HG03066 (cell line): Measurements from ENCODE around the gene ZNHIT3.
"Not testable (repeated sequence)": the region's sequence is repeated elsewhere in the genome, so short reads cannot be mapped to it uniquely, and the experiment has no call there.

Experiments
- ATAC-seq: cut with Tn5 transposase; IDR thresholded peaks from one replicate; pipeline ENCODE4 v1.9.1; 2021; ENCODE audit warnings: low read depth; ENCODE audit not compliant: unreplicated experiment

The ZNHIT3 gene

GRCh38 chr17:36482611-36483504 lies 3.6 kb upstream of the ZNHIT3 start:
- ATAC-seq = no peak

GRCh38 chr17:36484021-36484420 lies 2.5 kb upstream of the ZNHIT3 start:
- ATAC-seq = not testable (repeated sequence)

GRCh38 chr17:36485027-36485426 lies 1.5 kb upstream of the ZNHIT3 start:
- no peak for ATAC-seq

GRCh38 chr17:36485805-36486203 lies 677 bp upstream of the ZNHIT3 start:
- peak; percentile 8 for ATAC-seq

- ATAC-seq = no peak
Observed at GRCh38 chr17:36493956-36494355, 7.5 kb downstream of the ZNHIT3 start.

- ATAC-seq = no peak
Observed at GRCh38 chr17:36494674-36495073, 8.2 kb downstream of the ZNHIT3 start.

GRCh38 chr17:36495076-36495578 lies 8.6 kb downstream of the ZNHIT3 start:
- no peak for ATAC-seq

- ATAC-seq = no peak
Observed at GRCh38 chr17:36496018-36496789, 9.7 kb downstream of the ZNHIT3 start.

- no peak for ATAC-seq
Observed at GRCh38 chr17:36498155-36498554, 11.7 kb downstream of the ZNHIT3 start.

- no peak for ATAC-seq
Observed at GRCh38 chr17:36498560-36499300, 12.2 kb downstream of the ZNHIT3 start.

GRCh38 chr17:36500745-36501225 lies 14.3 kb downstream of the ZNHIT3 start:
- ATAC-seq = no peak

- no peak for ATAC-seq
Observed at GRCh38 chr17:36501351-36501750, 14.9 kb downstream of the ZNHIT3 start.

GRCh38 chr17:36501963-36502362 lies 15.5 kb downstream of the ZNHIT3 start:
- no peak for ATAC-seq

GRCh38 chr17:36503456-36504155 lies 17.1 kb downstream of the ZNHIT3 start:
- ATAC-seq = no peak

GRCh38 chr17:36504156-36504545 lies 17.7 kb downstream of the ZNHIT3 start:
- ATAC-seq = no peak

- ATAC-seq = no peak
Observed at GRCh38 chr17:36505171-36505570, 18.7 kb downstream of the ZNHIT3 start.

- no peak for ATAC-seq
Observed at GRCh38 chr17:36506249-36506826, 19.9 kb downstream of the ZNHIT3 start.

- no peak for ATAC-seq
Observed at GRCh38 chr17:36506831-36507230, 20.4 kb downstream of the ZNHIT3 start.

GRCh38 chr17:36507266-36507665 lies 20.8 kb downstream of the ZNHIT3 start:
- no peak for ATAC-seq

GRCh38 chr17:36508439-36508838 lies 22.0 kb downstream of the ZNHIT3 start:
- ATAC-seq = not testable (repeated sequence)
